HepG2 (cell line): ENCODE measurements around the gene TRAPPC5. TPM values are rescaled to one million over a fixed set of nuclear protein-coding genes. Genes with fewer than 3 reads are reported as not detected.

Source experiments
- CBFB ChIP-seq: sonication (generic); formaldehyde crosslinking; IDR thresholded peaks from 2 replicates; pipeline ENCODE4 v1.4.0; 2020; ENCODE audit warnings: missing genetic modification reagents
- MAF1 ChIP-seq: sonication (generic); formaldehyde crosslinking; IDR thresholded peaks from 2 replicates; pipeline ENCODE4 v1.5.0; 2020; ENCODE audit warnings: missing genetic modification reagents, borderline replicate concordance
- NFKBIZ ChIP-seq: IDR thresholded peaks from 2 replicates; pipeline ENCODE4 v1.6.1; 2018; ENCODE audit warnings: missing genetic modification reagents, missing compliant biosample characterization
- RAD21 ChIP-seq: fragments of 450-650 bp; formaldehyde crosslinking; IDR thresholded peaks from 2 replicates; pipeline ENCODE4 v1.5.0; 2020; ENCODE audit warnings: mild to moderate bottlenecking
- SAP130 ChIP-seq: IDR thresholded peaks from 2 replicates; pipeline ENCODE4 v1.6.1; 2016; ENCODE audit warnings: low read depth
- SMAD3 ChIP-seq: sonication (generic); formaldehyde crosslinking; IDR thresholded peaks from 2 replicates; pipeline ENCODE4 v1.4.0; 2020; ENCODE audit warnings: missing genetic modification reagents
- SNRNP70 ChIP-seq: fragments of 200-400 bp; formaldehyde crosslinking; IDR thresholded peaks from 2 replicates; pipeline ENCODE4 v1.6.1; 2017; ENCODE audit warnings: mild to moderate bottlenecking, low read depth, low read length, moderate library complexity
- STAT5B ChIP-seq: sonication (generic); formaldehyde crosslinking; IDR thresholded peaks from 2 replicates; pipeline ENCODE4 v1.4.0; 2020; ENCODE audit warnings: missing genetic modification reagents
- XRCC5 ChIP-seq: fragments of 200-400 bp; formaldehyde crosslinking; optimal IDR thresholded peaks from 2 replicates; pipeline ENCODE3; 2017; ENCODE audit warnings: mild to moderate bottlenecking, low read length
- ZNF331 ChIP-seq: sonication (generic); formaldehyde crosslinking; IDR thresholded peaks from 2 replicates; pipeline ENCODE4 v1.4.0; 2020; ENCODE audit warnings: missing genetic modification reagents
- ZNF501 ChIP-seq: sonication (generic); formaldehyde crosslinking; IDR thresholded peaks from 2 replicates; pipeline ENCODE4 v1.5.1; 2020; ENCODE audit warnings: mild to moderate bottlenecking, moderate library complexity, missing genetic modification reagents
- ZNF652 ChIP-seq: IDR thresholded peaks from 2 replicates; pipeline ENCODE4 v1.6.1; 2016; ENCODE audit warnings: low read depth, borderline replicate concordance
- ZNF784 ChIP-seq: sonication (generic); formaldehyde crosslinking; IDR thresholded peaks from 2 replicates; pipeline ENCODE4 v1.5.1; 2020; ENCODE audit warnings: missing genetic modification reagents, mild to moderate bottlenecking, borderline replicate concordance
- ZNF891 ChIP-seq: sonication (generic); formaldehyde crosslinking; IDR thresholded peaks from 2 replicates; pipeline ENCODE4 v1.5.0; 2020; ENCODE audit warnings: mild to moderate bottlenecking, missing genetic modification reagents
- ZSCAN20 ChIP-seq: sonication (generic); formaldehyde crosslinking; IDR thresholded peaks from 2 replicates; pipeline ENCODE4 v1.4.0; 2020; ENCODE audit warnings: missing genetic modification reagents, mild to moderate bottlenecking, borderline replicate concordance
- polyA plus RNA-seq, 8 experiments: library from polyadenylated mRNA; depleted of rRNA in 3 of 8; stranded (reverse) in 7 of 8; unstranded in 1 of 8; fragments of >200 nt; fragmentation: Illumina TruSeq in 4 of 8; extraction: Trizol in 4 of 8; gene quantifications; 2 replicates each; pipeline versions ENCODE4 v1.2.1 to v1.2.3, GENCODE V29; 2011 to 2016; ENCODE audit warnings: low read depth in 4 of 8, missing spikeins in 1 of 8, mixed read lengths in 1 of 8; ENCODE audit not compliant: insufficient read depth in 1 of 8
- total RNA-seq, 5 experiments: library from RNA; depleted of rRNA; stranded (reverse); fragments of >200 nt; fragmentation: Illumina TruSeq; extraction: Trizol; gene quantifications; 2 replicates each; pipeline ENCODE4 v1.2.3, GENCODE V29; 2016; ENCODE audit warnings: low read depth in 1 of 5
- TF ChIP-seq, protein P1 (sequence below): sonication (generic); formaldehyde crosslinking; IDR thresholded peaks from 2 replicates; pipeline ENCODE4; 2020; ENCODE audit warnings: missing genetic modification reagents, mild to moderate bottlenecking, borderline replicate concordance
- TF ChIP-seq, protein P2 (sequence below): sonication (generic); formaldehyde crosslinking; IDR thresholded peaks from 2 replicates; pipeline ENCODE4 v1.4.0; 2020; ENCODE audit warnings: missing genetic modification reagents
- TF ChIP-seq, protein P3 (sequence below): sonication (generic); formaldehyde crosslinking; IDR thresholded peaks from 2 replicates; pipeline ENCODE4 v1.4.0; 2020; ENCODE audit warnings: missing genetic modification reagents
- TF ChIP-seq, protein P4 (sequence below): sonication (generic); formaldehyde crosslinking; IDR thresholded peaks from 2 replicates; pipeline ENCODE4 v1.4.0; 2020; ENCODE audit warnings: missing genetic modification reagents, borderline replicate concordance

The TRAPPC5 gene
- total and polyA plus RNA-seq, 2 of the 13 experiments (the other 11 are each of a cell fraction or from before 2014, with no cell fraction given), result 38.5 to 78.7 TPM

DNA sequence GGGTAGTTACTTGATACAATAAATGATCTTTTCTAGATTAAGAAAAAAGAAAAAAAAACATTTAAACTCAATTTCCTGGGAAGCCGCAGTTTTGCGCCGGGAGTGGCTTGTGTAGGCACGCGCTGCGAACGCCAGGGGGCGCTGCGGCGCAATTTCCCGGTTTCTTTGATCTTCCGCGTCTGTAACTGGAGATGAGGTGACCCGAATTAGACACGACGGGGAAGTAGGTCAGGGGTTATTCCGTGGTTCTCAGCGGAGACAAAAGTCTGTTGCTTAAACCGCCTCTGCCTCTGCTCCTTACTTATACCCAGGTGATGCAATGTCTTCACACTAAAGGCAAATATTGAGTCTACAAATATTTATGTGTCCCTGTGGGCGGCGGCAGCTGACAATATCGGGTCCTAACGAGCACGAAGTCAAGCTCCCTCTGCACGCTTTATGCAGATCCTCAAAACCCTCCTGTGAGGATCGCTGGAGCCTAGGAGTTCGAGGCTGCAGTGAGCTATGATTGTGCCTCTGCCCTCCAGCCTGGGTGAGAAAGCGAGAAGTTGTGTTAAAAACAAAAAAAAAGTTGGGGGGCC lies 28.5 kb upstream of the TRAPPC5 start (continued):
- TF ChIP-seq, protein P1, sequence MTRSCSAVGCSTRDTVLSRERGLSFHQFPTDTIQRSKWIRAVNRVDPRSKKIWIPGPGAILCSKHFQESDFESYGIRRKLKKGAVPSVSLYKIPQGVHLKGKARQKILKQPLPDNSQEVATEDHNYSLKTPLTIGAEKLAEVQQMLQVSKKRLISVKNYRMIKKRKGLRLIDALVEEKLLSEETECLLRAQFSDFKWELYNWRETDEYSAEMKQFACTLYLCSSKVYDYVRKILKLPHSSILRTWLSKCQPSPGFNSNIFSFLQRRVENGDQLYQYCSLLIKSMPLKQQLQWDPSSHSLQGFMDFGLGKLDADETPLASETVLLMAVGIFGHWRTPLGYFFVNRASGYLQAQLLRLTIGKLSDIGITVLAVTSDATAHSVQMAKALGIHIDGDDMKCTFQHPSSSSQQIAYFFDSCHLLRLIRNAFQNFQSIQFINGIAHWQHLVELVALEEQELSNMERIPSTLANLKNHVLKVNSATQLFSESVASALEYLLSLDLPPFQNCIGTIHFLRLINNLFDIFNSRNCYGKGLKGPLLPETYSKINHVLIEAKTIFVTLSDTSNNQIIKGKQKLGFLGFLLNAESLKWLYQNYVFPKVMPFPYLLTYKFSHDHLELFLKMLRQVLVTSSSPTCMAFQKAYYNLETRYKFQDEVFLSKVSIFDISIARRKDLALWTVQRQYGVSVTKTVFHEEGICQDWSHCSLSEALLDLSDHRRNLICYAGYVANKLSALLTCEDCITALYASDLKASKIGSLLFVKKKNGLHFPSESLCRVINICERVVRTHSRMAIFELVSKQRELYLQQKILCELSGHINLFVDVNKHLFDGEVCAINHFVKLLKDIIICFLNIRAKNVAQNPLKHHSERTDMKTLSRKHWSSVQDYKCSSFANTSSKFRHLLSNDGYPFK (CRISPR knock-in tag), result peak; percentile 29; the same call in 1 of the 2 replicates
- peak; percentile 41 for TF ChIP-seq XRCC5
- peak; percentile 64; the same call in 1 of the 2 replicates for TF ChIP-seq NFKBIZ
- TF ChIP-seq MAF1 (CRISPR knock-in tag), result no peak
- TF ChIP-seq ZNF891 (CRISPR knock-in tag), result no peak
- TF ChIP-seq, protein P2, sequence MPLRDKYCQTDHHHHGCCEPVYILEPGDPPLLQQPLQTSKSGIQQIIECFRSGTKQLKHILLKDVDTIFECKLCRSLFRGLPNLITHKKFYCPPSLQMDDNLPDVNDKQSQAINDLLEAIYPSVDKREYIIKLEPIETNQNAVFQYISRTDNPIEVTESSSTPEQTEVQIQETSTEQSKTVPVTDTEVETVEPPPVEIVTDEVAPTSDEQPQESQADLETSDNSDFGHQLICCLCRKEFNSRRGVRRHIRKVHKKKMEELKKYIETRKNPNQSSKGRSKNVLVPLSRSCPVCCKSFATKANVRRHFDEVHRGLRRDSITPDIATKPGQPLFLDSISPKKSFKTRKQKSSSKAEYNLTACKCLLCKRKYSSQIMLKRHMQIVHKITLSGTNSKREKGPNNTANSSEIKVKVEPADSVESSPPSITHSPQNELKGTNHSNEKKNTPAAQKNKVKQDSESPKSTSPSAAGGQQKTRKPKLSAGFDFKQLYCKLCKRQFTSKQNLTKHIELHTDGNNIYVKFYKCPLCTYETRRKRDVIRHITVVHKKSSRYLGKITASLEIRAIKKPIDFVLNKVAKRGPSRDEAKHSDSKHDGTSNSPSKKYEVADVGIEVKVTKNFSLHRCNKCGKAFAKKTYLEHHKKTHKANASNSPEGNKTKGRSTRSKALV (CRISPR knock-in tag), result 0 out of 2 replicates have a peak, but pooled peaks have one; percentile 28
- TF ChIP-seq, protein P3, sequence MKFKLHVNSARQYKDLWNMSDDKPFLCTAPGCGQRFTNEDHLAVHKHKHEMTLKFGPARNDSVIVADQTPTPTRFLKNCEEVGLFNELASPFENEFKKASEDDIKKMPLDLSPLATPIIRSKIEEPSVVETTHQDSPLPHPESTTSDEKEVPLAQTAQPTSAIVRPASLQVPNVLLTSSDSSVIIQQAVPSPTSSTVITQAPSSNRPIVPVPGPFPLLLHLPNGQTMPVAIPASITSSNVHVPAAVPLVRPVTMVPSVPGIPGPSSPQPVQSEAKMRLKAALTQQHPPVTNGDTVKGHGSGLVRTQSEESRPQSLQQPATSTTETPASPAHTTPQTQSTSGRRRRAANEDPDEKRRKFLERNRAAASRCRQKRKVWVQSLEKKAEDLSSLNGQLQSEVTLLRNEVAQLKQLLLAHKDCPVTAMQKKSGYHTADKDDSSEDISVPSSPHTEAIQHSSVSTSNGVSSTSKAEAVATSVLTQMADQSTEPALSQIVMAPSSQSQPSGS (CRISPR knock-in tag), result peak; percentile 91
- TF ChIP-seq STAT5B (CRISPR knock-in tag), result no peak
- TF ChIP-seq RAD21 (CRISPR knock-in tag), result peak; percentile 79
- TF ChIP-seq, protein P4, sequence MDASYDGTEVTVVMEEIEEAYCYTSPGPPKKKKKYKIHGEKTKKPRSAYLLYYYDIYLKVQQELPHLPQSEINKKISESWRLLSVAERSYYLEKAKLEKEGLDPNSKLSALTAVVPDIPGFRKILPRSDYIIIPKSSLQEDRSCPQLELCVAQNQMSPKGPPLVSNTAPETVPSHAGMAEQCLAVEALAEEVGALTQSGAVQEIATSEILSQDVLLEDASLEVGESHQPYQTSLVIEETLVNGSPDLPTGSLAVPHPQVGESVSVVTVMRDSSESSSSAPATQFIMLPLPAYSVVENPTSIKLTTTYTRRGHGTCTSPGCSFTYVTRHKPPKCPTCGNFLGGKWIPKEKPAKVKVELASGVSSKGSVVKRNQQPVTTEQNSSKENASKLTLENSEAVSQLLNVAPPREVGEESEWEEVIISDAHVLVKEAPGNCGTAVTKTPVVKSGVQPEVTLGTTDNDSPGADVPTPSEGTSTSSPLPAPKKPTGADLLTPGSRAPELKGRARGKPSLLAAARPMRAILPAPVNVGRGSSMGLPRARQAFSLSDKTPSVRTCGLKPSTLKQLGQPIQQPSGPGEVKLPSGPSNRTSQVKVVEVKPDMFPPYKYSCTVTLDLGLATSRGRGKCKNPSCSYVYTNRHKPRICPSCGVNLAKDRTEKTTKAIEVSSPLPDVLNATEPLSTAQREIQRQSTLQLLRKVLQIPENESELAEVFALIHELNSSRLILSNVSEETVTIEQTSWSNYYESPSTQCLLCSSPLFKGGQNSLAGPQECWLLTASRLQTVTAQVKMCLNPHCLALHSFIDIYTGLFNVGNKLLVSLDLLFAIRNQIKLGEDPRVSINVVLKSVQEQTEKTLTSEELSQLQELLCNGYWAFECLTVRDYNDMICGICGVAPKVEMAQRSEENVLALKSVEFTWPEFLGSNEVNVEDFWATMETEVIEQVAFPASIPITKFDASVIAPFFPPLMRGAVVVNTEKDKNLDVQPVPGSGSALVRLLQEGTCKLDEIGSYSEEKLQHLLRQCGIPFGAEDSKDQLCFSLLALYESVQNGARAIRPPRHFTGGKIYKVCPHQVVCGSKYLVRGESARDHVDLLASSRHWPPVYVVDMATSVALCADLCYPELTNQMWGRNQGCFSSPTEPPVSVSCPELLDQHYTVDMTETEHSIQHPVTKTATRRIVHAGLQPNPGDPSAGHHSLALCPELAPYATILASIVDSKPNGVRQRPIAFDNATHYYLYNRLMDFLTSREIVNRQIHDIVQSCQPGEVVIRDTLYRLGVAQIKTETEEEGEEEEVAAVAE (CRISPR knock-in tag), result peak; percentile 80; the same call in 1 of the 2 replicates
- TF ChIP-seq SAP130 (CRISPR knock-in tag), result peak; percentile 75
- TF ChIP-seq SMAD3 (CRISPR knock-in tag), result peak; percentile 91
- TF ChIP-seq CBFB, result peak; percentile 36; the same call in 1 of the 2 replicates
- TF ChIP-seq ZNF331 (CRISPR knock-in tag), result peak; percentile 89; the same call in 1 of the 2 replicates
- TF ChIP-seq SNRNP70, result no peak
- no peak for TF ChIP-seq ZSCAN20 (CRISPR knock-in tag)
- peak; percentile 78 for TF ChIP-seq ZNF501
- TF ChIP-seq ZNF784 (CRISPR knock-in tag), result peak; percentile 66; the same call in 1 of the 2 replicates
- peak; percentile 41; the same call in 1 of the 2 replicates for TF ChIP-seq ZNF652 (CRISPR knock-in tag)
